GM21786 (cell line): ENCODE results near the gene PLAGL2.
"Not testable (repeated sequence)": the region's sequence is repeated elsewhere in the genome, so short reads cannot be mapped to it uniquely, and the experiment has no call there.

Source experiments
- ATAC-seq: cut with Tn5 transposase; IDR thresholded peaks from one replicate; pipeline ENCODE4 v1.9.1; 2021; ENCODE audit not compliant: unreplicated experiment

PLAGL2 gene, protein sequence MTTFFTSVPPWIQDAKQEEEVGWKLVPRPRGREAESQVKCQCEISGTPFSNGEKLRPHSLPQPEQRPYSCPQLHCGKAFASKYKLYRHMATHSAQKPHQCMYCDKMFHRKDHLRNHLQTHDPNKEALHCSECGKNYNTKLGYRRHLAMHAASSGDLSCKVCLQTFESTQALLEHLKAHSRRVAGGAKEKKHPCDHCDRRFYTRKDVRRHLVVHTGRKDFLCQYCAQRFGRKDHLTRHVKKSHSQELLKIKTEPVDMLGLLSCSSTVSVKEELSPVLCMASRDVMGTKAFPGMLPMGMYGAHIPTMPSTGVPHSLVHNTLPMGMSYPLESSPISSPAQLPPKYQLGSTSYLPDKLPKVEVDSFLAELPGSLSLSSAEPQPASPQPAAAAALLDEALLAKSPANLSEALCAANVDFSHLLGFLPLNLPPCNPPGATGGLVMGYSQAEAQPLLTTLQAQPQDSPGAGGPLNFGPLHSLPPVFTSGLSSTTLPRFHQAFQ

DNA sequence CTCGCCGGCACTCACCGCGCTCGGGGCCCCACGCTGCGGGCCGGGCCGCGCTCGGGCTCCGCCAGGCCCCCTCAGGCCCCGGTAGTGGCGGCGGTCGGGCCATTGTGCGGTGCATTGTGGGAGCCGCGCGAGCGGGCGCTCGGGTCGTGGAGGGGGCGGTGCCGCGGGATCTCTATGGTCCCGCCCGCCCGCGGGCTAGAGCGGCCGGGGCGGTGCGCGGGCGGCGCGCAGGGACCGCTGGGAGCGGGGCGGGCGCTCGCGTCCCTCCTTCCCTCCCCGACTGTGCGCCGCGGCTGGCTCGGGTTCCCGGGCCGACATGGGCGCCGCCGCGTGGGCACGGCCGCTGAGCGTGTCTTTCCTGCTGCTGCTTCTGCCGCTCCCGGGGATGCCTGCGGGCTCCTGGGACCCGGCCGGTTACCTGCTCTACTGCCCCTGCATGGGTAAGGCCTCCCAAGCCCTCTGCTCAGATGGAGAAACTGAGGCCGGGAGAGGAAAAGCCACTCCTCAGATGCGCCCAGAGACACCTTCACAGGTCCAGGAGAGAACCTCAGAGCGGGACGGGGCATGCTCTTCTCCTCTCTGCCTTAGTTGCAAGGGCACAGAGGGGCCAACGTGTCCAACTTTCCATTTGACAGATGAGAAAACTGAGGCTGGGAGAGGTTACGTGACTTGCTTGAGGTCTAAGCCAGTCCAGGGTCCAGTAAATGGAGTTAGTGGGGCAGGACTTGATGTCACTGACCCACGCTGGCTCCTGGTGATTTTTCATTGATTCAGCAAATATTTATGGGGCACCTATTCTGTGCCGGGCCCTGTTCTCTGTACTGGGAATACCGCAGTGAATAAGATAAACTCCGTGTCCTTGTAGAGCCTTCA, at the start of gene PLAGL2, which contains the start of gene POFUT1:
PLAGL2 (minus strand) TSS at position 118 of the 873 bp plus-strand sequence. CDS start 5,565 bp downstream, outside the sequence.
POFUT1 (plus strand) TSS at position 255 of the 873 bp plus-strand sequence; CDS start at position 317, 62 bp downstream.
- ATAC-seq, result peak; percentile 82

DNA sequence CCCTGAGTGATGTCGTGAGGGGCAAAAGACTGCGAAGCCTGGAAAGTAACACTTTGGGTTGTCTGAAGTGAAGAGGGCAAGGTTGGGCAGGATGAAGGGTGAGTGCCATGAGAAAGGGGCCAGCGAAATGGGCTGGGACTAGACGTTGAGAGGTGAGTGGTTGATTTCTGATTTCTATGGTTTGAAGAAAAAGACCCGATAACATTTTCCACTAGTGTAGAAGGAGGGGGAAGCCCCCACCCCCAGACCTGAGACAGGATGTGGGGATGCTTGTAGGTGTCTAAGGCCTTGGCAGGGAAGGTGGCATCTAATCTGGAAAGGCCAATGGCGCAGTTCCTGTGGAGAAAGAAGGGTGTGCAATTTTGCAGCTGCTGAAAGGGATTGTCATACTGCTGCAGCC, 44.6 kb upstream of the PLAGL2 start:
- ATAC-seq, result no peak

DNA sequence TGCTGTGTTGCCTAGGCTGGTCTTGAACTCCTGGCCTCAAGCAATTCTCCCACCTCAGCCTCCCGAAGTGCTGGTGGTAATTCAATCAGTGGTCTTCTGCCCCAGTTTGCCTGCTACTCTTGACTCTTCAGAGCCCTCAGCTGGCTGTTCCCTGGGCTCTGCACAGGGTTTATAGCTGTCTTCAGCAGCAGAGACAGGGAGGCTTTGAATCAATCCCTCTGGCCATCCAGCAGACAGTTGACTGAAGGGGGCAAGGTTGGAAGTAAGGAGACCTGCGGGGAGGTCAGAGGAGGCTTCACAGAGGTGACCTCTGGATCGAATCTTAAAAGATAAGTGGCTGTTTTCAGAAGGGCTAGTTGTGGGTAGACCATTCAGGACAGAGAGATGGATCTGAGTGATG, 43.9 kb upstream of the PLAGL2 start:
- no peak for ATAC-seq

DNA sequence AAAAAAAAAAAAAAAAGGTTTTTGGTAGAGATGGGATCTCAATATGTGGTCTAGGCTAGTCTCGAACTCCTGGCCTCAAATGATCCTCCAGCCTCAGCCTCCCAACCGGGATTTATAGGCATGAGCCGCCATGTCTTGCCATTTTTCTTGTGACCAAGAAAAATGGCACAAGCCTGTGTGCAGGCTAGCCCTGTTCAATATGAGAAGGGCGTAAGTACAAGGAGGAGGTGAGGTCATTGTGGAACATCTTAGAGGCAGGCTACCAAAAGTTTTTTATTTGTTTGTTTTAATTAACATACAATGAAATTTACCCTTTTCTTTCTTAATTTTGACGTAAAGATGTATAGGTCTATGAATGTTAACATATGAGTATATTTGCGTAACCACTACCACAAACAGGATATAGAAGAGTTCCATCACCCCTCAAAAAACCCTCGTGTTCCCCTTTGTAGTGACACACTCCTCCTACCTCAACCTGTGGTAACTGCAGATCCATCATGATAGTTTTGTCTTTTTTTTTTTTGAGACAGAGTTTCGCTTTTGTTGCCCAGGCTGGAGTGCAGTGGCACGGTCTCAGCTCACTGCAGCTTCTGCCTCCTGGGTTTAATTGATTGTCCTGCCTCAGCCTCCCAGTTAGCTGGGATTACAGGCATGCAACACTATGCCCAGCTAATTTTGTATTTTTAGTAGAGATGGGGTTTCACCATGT, 41.6 kb upstream of the PLAGL2 start:
- ATAC-seq, result no peak

DNA sequence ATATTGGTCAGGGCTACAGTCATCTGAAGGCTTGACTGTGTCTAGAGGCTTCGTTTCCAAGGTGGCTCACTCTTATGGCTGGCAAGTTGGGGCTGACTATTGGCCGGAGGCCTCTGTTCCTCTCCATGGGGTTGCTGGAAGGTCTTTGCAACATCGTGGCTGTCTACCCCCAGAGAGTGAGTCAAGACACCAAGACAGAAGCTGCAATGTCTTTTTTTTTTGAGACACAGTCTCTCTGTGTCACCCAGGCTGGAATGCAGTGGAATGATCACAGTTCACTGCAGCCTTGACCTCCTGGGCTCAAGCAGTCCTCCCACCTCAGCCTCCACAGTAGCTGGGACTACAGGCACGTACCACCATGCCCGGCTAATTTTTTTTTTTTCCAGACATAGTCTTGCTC, 40.5 kb upstream of the PLAGL2 start:
- ATAC-seq, result no peak

DNA sequence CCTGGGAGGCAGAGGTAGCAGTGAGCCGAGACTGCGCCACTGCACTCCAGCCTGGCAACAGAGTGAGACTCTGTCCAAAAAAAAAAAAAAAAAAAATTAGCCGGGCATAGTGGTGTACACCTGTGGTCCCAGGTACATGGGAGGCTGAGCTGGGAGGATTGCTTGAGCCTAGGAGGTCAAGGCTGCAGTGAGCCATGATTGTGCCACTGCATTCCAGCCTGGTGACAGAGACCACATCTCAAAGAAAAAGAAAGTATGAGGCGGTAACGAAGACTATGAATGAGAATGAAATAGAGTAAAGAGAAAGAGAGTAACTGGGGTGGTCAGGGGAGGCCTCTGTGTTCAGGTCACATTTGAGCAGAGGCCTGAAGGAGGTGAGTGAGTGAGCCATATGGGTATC, 38.7 kb upstream of the PLAGL2 start:
- ATAC-seq, result not testable (repeated sequence)

DNA sequence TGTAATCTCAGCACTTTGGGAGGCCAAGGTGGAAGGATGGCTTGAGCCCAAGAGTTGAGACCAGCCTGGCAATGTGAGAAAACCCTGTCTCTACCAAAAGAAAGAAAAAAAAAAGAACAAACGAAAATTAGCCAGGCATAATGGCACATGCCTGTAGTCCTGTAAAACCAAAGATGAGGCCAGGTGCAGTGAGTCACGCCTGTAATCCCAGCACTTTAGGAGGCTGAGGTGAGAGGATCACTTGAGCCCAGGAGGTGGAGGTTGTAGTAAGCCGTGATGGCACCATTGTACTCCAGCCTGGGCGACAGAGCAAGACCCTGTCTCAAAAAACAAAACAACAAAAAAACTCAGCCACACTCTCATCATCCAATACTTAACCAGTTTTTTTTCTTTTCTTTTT, 37.4 kb upstream of the PLAGL2 start:
- ATAC-seq, result no peak

DNA sequence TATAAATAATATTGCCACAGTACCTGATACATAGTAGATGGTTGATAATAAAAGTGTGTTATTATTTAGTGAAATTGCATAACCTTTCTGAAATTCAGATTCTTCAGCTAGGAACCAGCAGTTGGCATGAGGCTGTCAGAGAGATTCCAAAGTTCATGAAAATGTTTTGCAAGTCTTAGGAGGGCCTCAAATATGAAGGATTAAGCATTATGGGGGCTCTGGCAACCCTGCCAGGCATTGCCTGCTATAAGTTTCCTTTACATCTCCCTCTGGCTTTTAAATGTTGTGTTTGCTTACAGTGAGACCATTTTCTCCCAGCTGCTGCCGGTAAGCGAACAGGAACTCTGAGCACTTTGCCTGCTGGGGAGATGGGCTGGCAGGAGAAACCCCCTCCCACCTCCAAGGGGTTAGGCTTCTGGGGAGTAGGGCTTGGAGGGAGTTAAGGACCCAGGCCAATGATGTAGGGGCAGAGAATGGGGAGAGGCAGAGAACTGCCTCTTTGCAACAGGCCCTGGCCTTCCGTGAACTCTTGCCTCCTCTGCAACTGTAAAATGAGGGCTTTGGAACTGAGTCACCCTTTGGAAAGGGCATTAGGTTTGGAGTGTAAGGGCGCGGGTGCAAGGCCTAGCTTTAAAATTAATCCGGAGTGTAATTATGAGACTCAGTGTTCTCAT, 36.7 kb upstream of the PLAGL2 start:
- no peak for ATAC-seq

DNA sequence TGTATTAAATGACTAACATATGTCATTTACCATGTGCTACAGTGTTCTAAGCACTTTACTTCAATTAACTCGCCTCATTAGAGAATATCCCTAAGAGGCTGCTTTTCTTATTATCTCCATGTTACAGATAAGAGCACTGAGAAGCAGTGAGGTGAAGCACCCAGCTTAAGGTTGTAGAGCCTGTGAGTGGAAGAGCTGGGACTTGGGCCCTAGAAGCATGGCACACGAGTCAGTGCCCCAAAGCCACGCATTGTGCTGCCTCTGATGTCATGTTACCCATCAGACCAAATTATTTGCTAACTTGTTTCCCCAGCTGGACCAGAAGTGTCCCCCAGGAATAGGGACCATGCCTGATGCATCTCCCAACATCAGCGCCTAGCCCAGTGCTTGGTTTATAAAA, 34.3 kb upstream of the PLAGL2 start:
- no peak for ATAC-seq

DNA sequence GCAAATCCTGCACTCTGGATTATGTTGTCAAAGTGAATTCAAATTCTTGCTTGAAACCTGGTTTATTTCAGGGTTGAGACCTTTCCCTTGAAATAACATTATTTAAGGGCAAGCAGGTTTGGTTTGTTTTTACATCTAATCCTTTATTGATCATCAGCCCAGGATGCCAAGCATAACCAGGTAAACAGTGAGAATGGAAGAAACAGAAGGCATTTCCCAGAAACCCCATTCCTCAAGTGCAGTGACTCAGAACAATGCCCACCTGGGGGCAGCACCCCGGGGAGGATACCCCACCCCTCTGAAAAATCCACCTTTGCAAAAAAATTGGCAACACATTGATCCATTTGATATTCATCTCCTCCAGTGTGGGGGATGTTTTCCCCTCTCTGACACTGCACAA, 32.7 kb upstream of the PLAGL2 start:
- ATAC-seq, result no peak

DNA sequence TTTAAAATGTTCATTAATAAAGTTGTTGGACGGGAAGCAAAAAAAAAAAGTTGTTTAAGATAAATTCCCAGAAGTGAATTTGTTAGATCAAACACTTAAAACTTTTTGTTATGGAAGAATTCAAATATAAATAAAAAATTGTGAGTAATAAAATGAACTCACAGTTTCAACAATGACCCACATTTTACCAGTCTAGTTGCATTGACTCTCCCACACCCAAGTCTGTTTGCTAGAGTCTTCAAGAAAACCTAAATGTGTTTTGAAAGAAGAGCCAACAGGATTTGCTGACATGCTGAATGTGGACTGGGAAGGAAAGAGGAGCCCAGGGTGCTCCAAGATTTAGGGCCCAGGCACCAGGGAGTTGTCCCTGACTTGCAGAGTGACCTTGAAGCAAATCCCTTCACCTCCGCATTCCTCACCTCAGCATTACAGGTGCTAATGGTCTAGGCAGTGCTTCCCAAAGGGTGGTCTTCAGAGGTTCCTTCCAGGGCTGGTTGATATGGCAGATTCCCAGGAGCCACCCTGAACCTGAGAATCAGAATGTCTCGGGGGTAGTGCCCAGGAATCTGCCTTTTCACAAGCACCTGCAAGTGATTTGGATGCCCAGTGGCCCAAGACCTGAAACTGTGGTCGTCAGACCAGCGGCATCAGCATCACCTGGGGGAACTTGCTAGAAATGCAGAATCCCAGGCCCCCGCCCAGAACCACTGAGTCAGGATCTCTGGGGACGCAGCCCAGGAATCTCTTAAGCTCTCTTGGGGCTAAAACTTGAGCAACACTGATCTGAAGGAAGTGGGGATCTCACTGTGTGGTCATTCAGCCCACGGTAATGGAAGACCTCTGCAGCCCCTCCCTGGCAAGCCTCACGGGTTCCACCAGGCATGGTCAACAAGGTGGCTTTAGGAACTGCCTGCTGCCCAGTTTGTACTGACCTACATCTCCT, 31.2 kb upstream of the PLAGL2 start:
- ATAC-seq, result no peak

DNA sequence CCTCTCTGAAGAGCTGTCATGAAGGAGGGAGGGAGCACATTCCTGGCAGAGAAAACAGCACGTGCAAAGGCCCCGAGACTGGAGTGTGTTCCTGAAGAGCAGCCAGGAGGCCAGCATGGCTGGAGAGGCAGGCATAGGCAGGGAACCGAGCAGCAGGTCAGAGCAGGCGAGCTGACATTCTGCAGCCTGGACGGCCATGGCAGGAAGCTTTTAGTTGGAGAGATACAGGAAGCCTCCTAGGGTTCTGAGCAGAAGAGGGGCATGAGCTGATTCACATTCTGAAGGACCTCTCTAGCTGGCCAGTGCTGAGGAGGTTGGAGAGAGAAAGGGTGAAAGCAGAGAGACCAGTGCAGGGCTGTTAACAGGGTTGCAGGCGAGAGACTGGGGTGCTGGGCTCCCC, 29.9 kb upstream of the PLAGL2 start:
- ATAC-seq, result no peak

DNA sequence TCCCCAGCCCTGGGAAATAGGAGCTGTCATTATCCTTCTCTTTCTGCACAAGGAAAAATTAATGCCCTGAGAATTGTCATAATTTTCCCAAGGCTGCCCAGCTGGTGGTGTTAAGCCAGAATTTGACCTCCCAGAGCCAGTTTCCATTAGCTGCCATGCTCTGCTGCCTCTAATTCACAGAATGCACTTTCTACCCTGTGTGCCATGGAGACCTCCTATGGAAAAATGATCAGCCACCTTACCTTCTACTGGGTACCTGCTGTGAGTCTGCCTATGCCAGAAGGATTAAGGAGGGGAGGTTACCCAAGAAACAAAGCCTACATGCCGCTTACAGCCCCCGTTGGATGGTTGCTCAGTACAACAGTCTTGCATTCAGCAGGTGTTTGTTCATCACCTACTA, 29.3 kb upstream of the PLAGL2 start:
- no peak for ATAC-seq

DNA sequence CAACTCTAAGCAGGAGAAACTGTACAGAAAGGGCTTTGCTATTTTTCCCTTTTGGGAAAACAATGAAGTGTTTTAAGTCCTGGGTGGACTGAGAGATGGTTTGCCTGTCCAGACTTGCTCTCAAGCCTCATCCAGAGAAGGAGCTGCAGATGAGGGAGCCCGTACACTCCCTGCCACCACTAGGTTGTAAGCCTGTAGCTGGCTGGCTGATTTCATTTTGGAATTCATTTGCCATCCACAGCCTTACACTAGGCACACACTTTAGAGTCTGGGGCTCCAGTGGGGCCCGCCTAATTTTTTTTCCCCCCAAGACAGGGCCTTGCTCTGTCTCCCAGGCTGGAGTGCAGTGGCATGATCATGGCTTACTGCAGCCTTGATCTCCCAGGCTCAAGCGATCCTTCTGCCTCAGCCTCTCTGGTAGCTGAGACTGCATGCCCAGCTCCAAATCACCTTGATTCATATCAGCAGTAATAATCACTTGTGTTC, 28.5 kb upstream of the PLAGL2 start:
- no peak for ATAC-seq

DNA sequence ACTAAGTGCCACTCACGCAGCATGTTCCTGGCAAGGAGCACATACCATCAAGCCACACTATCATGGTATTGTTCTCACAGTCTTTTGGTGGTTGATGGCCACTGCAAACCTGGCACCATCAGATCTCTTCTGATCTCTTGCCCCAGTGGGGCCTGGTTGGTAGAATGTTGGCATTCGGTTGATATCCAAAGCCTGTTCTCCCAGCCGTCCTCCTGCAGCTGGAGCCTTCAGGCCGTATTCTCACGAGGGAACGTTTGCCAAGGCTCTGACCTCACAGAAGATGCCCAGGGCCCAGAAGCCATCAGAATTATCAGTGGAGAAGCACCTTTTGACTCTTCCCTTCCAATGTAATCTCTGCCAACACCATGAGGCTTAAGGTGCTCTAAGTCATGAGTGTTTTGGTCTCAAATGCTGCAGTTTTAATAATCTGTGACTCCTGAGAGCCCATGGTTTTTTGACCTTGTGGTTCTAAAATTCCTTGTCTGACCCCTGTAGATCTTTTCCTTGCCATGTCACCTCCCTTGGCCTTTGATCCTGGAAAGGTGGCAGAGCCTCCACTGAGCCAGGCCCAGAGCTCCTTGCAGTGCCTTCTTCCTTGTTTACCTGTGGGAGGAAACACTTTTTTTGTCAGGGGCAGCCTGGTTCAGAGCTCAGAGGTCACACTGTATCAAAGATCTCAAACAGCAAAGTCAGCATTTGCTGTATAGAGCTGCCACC, 27.9 kb upstream of the PLAGL2 start:
- no peak for ATAC-seq

DNA sequence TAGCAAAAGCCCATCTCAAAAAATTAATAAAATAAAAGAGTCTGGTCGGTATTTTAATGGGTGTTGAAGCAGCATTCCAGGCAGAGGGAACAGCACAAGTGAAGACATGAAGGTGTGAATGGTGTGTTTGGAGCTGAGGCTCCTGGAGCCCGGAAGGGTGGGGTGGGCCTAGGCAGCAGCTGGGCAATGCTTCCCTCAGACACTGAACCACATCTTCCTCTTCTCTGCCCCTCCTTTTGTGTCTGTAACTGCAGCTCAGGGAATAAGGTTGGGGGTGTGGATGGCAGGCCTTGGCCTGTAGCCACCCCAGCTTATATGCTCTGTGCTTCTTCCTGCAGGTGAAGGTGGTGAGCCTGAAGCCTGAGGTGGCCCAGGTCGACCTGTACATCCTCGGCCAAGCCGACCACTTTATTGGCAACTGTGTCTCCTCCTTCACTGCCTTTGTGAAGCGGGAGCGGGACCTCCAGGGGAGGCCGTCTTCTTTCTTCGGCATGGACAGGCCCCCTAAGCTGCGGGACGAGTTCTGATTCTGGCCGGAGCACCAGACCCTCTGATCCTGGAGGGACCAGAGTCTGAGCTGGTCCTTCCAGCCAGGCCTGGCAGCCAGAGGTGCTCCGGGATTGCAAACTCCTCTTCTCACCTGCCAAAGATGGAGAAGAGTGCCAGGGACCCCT, 26.7 kb upstream of the PLAGL2 start:
- no peak for ATAC-seq

DNA sequence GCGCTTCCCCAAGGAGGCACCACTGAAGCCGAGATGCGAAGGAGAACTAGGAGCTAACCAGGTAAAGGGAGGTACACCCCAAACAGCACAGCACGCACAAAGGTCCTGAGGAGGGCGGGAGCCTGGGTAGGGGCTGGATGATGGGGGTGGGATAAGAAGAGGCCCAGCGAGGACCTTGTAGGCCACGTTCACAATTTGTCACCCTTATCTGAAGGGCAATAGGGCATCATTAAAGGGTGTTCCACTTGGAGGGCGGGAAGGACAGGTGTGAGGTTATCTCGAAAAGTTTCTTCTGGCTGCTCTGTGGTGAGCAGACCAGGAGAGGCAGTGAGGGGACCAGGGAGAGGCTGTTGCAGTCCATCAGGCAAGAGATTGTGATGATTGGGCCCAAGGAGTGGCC, 25.7 kb upstream of the PLAGL2 start:
- ATAC-seq, result no peak

DNA sequence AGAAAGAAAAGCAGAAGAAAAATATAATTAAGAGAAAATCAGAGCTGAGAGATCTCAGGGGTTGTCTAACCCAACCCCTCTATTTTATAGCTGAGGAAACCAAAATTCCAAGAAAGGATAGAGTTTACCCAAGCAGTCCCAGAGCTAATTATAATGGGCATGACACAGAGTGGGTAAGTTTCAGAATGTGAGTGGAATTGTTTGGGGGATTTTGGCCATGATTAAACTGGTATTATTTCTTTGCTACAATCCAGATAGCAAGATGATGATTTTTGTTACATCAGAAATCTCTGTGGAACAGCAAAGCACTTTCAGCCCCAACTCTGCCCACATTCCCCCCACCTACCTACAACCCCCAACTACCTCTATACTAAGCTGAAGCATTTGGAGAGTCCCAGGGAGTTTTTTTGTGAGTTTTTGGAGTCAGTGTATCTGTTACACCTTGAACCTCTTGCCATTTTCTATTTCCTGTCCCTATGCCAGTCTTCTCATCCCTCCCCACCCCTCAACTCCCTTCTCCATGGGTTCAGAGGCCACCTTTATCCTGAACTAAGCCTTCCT, 24.9 kb upstream of the PLAGL2 start:
- ATAC-seq, result no peak
